ENCODE results near the gene PROM1. TPM values are rescaled to one million over a fixed set of nuclear protein-coding genes. Genes with fewer than 3 reads are reported as not detected.

PROM1 gene
- polyA plus RNA-seq, 1 donor: 22.5 TPM

GRCh38 chr4:15971068-15971801, 112.6 kb downstream of the PROM1 start:
- Histone ChIP-seq H3K27ac (ENCODE audit: low read length) (no peak overlapping the region), H3K4me1 (ENCODE audit: control insufficient read depth, insufficient read depth, low read length) (no peaks in the 10 kb centered on the region), H3K4me3 (ENCODE audit: low read length) (no peak overlapping the region), H3K27me3 (ENCODE audit: control insufficient read depth, insufficient read depth, low read length) (no peaks in the 10 kb centered on the region), H3K9me3 (ENCODE audit: control insufficient read depth, low read depth, low read length) (no peaks in the 10 kb centered on the region), H3K36me3 (ENCODE audit: control insufficient read depth, insufficient read depth, low read length) (no peaks in the 10 kb centered on the region)
- no peak for DNase-seq
- no CpG with 5 or more reads among the region's 9 CpGs for WGBS (ENCODE audit: insufficient coverage, low lambda C conversion rate)

- H3K27me3 ChIP-seq (ENCODE audit: control insufficient read depth, insufficient read depth, low read length): no peaks in the 10 kb centered on the region
- H3K27ac ChIP-seq (ENCODE audit: low read length): no peak overlapping the region
- H3K4me3 ChIP-seq (ENCODE audit: low read length): no peak overlapping the region
- H3K9me3 ChIP-seq (ENCODE audit: control insufficient read depth, low read depth, low read length): no peaks in the 10 kb centered on the region
- no peak for DNase-seq
- H3K4me1 ChIP-seq (ENCODE audit: control insufficient read depth, insufficient read depth, low read length): no peaks in the 10 kb centered on the region
- no peaks in the 10 kb centered on the region for H3K36me3 ChIP-seq (ENCODE audit: control insufficient read depth, insufficient read depth, low read length)
- 93% methylated on average over 3 of the region's 11 CpGs for WGBS (ENCODE audit: insufficient coverage, low lambda C conversion rate)
These were observed 115.1 kb downstream of the PROM1 start for GRCh38 chr4:15968551-15969300.

GRCh38 chr4:15965325-15965724, 118.5 kb downstream of the PROM1 start:
- no peaks in the 10 kb centered on the region for H3K27me3 ChIP-seq (ENCODE audit: control insufficient read depth, insufficient read depth, low read length)
- H3K9me3 ChIP-seq (ENCODE audit: control insufficient read depth, low read depth, low read length): no peaks in the 10 kb centered on the region
- H3K4me1 ChIP-seq (ENCODE audit: control insufficient read depth, insufficient read depth, low read length): no peaks in the 10 kb centered on the region
- H3K4me3 ChIP-seq (ENCODE audit: low read length): no peak overlapping the region
- no peak for DNase-seq
- WGBS (ENCODE audit: insufficient coverage, low lambda C conversion rate): 92% methylated on average over 2 of the region's 5 CpGs
- H3K27ac ChIP-seq (ENCODE audit: low read length): no peak overlapping the region
- H3K36me3 ChIP-seq (ENCODE audit: control insufficient read depth, insufficient read depth, low read length): no peaks in the 10 kb centered on the region

- Histone ChIP-seq H3K4me1 (ENCODE audit: control insufficient read depth, insufficient read depth, low read length) (no peaks in the 10 kb centered on the region), H3K36me3 (ENCODE audit: control insufficient read depth, insufficient read depth, low read length) (no peaks in the 10 kb centered on the region), H3K27me3 (ENCODE audit: control insufficient read depth, insufficient read depth, low read length) (no peaks in the 10 kb centered on the region), H3K4me3 (ENCODE audit: low read length) (no peak overlapping the region), H3K9me3 (ENCODE audit: control insufficient read depth, low read depth, low read length) (no peaks in the 10 kb centered on the region), H3K27ac (ENCODE audit: low read length) (no peak overlapping the region)
- DNase-seq: no peak
- no CpG with 5 or more reads among the region's 5 CpGs for WGBS (ENCODE audit: insufficient coverage, low lambda C conversion rate)
These were observed 119.7 kb downstream of the PROM1 start for GRCh38 chr4:15964159-15964558.

- DNase-seq: no peak
- no peaks in the 10 kb centered on the region for H3K36me3 ChIP-seq (ENCODE audit: control insufficient read depth, insufficient read depth, low read length)
These were observed 120.2 kb downstream of the PROM1 start for GRCh38 chr4:15963576-15963975.

GRCh38 chr4:15963001-15963451, 120.8 kb downstream of the PROM1 start, which contains the start of gene FGFBP2:
FGFBP2 (minus strand) TSS chr4:15963175; CDS start chr4:15963129, 46 bp downstream.
- Histone ChIP-seq H3K4me1 (ENCODE audit: control insufficient read depth, insufficient read depth, low read length) (no peaks in the 10 kb centered on the region), H3K4me3 (ENCODE audit: low read length) (no peak within 1 kb of the TSS), H3K27ac (ENCODE audit: low read length) (no peak within 1 kb of the TSS), H3K9me3 (ENCODE audit: control insufficient read depth, low read depth, low read length) (no peaks in the 10 kb centered on the region), H3K27me3 (ENCODE audit: control insufficient read depth, insufficient read depth, low read length) (no peaks in the 10 kb centered on the region), H3K36me3 (ENCODE audit: control insufficient read depth, insufficient read depth, low read length) (no peaks in the 10 kb centered on the region)
- DNase-seq: no peak
- WGBS (ENCODE audit: insufficient coverage, low lambda C conversion rate): no CpG with 5 or more reads among the region's 9 CpGs

More at GRCh38 chr4:15963576-15963975, 120.2 kb downstream of the PROM1 start:
- no CpG with 5 or more reads among the region's 4 CpGs for WGBS (ENCODE audit: insufficient coverage, low lambda C conversion rate)
- Histone ChIP-seq H3K4me3 (ENCODE audit: low read length) (no peak overlapping the region), H3K9me3 (ENCODE audit: control insufficient read depth, low read depth, low read length) (no peaks in the 10 kb centered on the region), H3K27me3 (ENCODE audit: control insufficient read depth, insufficient read depth, low read length) (no peaks in the 10 kb centered on the region), H3K4me1 (ENCODE audit: control insufficient read depth, insufficient read depth, low read length) (no peaks in the 10 kb centered on the region), H3K27ac (ENCODE audit: low read length) (no peak overlapping the region)

GRCh38 chr4:15961781-15962510, 121.9 kb downstream of the PROM1 start:
- no peaks in the 10 kb centered on the region for H3K4me1 ChIP-seq (ENCODE audit: control insufficient read depth, insufficient read depth, low read length)
- H3K27ac ChIP-seq (ENCODE audit: low read length): no peak overlapping the region
- WGBS (ENCODE audit: insufficient coverage, low lambda C conversion rate): no CpG with 5 or more reads among the region's 16 CpGs
- H3K27me3 ChIP-seq (ENCODE audit: control insufficient read depth, insufficient read depth, low read length): no peaks in the 10 kb centered on the region
- no peaks in the 10 kb centered on the region for H3K36me3 ChIP-seq (ENCODE audit: control insufficient read depth, insufficient read depth, low read length)
- H3K4me3 ChIP-seq (ENCODE audit: low read length): no peak overlapping the region
- no peak for DNase-seq
- H3K9me3 ChIP-seq (ENCODE audit: control insufficient read depth, low read depth, low read length): no peaks in the 10 kb centered on the region

- Histone ChIP-seq H3K4me1 (ENCODE audit: control insufficient read depth, insufficient read depth, low read length) (no peaks in the 10 kb centered on the region), H3K4me3 (ENCODE audit: low read length) (no peak overlapping the region), H3K27ac (ENCODE audit: low read length) (no peak overlapping the region), H3K9me3 (ENCODE audit: control insufficient read depth, low read depth, low read length) (no peaks in the 10 kb centered on the region), H3K36me3 (ENCODE audit: control insufficient read depth, insufficient read depth, low read length) (no peaks in the 10 kb centered on the region), H3K27me3 (ENCODE audit: control insufficient read depth, insufficient read depth, low read length) (no peaks in the 10 kb centered on the region)
- no CpG with 5 or more reads among the region's 2 CpGs for WGBS (ENCODE audit: insufficient coverage, low lambda C conversion rate)
- no peak for DNase-seq
These were observed 125.3 kb downstream of the PROM1 start for GRCh38 chr4:15958562-15958961.

GRCh38 chr4:15956179-15956850, 127.5 kb downstream of the PROM1 start:
- no peaks in the 10 kb centered on the region for H3K9me3 ChIP-seq (ENCODE audit: control insufficient read depth, low read depth, low read length)
- H3K36me3 ChIP-seq (ENCODE audit: control insufficient read depth, insufficient read depth, low read length): no peaks in the 10 kb centered on the region
- 100% methylated on average over 2 of the region's 9 CpGs for WGBS (ENCODE audit: insufficient coverage, low lambda C conversion rate)
- H3K27me3 ChIP-seq (ENCODE audit: control insufficient read depth, insufficient read depth, low read length): no peaks in the 10 kb centered on the region
- H3K4me3 ChIP-seq (ENCODE audit: low read length): no peak overlapping the region
- peak; percentile 48 to 53 for DNase-seq
- no peaks in the 10 kb centered on the region for H3K4me1 ChIP-seq (ENCODE audit: control insufficient read depth, insufficient read depth, low read length)
- no peak overlapping the region for H3K27ac ChIP-seq (ENCODE audit: low read length)

- H3K4me1 ChIP-seq (ENCODE audit: control insufficient read depth, insufficient read depth, low read length): no peaks in the 10 kb centered on the region
- no peak for DNase-seq
- WGBS (ENCODE audit: insufficient coverage, low lambda C conversion rate): no CpG with 5 or more reads among the region's 3 CpGs
These were observed 128.2 kb downstream of the PROM1 start for GRCh38 chr4:15955670-15956069.

More at GRCh38 chr4:15955670-15956069, 128.2 kb downstream of the PROM1 start:
- H3K4me3 ChIP-seq (ENCODE audit: low read length): no peak overlapping the region
- no peaks in the 10 kb centered on the region for H3K9me3 ChIP-seq (ENCODE audit: control insufficient read depth, low read depth, low read length)
- no peak overlapping the region for H3K27ac ChIP-seq (ENCODE audit: low read length)
- H3K27me3 ChIP-seq (ENCODE audit: control insufficient read depth, insufficient read depth, low read length): no peaks in the 10 kb centered on the region
- H3K36me3 ChIP-seq (ENCODE audit: control insufficient read depth, insufficient read depth, low read length): no peaks in the 10 kb centered on the region
